HCT116 (cell line): ENCODE measurements around the gene FGG.

Experiments used
- EZH2 ChIP-seq: fragments of 200-600 bp; sonication (generic); IDR thresholded peaks from 2 replicates; pipeline ENCODE4 v1.6.1; 2017; ENCODE audit warnings: antibody characterized with exemption, mixed run types
- FOSL1 ChIP-seq: IDR thresholded peaks from 2 replicates; pipeline ENCODE4 v1.6.1; 2012; ENCODE audit warnings: low read depth
- SRF ChIP-seq: IDR thresholded peaks from 2 replicates; pipeline ENCODE4 v1.6.1; 2012; ENCODE audit warnings: low read depth
- TF ChIP-seq, protein P1 (sequence below), 3 experiments: fragments of 200-600 bp in 1 of 3; sonication (generic) in 1 of 3; IDR thresholded peaks in 2 of 3; conservative IDR thresholded peaks in 1 of 3; 2 replicates each; pipeline ENCODE4 v1.5.1; 2012 to 2017; ENCODE audit warnings: low read depth in 2 of 3, low read length in 2 of 3, antibody characterized with exemption in 1 of 3, borderline replicate concordance in 1 of 3, control low read depth in 1 of 3, mild to moderate bottlenecking in 1 of 3, mixed read lengths in 1 of 3, mixed run types in 1 of 3, moderate library complexity in 1 of 3; ENCODE audit not compliant: insufficient read depth in 1 of 3
- TF ChIP-seq, protein P2 (sequence below): IDR thresholded peaks from 2 replicates; pipeline ENCODE4 v1.6.1; 2012

DNA sequence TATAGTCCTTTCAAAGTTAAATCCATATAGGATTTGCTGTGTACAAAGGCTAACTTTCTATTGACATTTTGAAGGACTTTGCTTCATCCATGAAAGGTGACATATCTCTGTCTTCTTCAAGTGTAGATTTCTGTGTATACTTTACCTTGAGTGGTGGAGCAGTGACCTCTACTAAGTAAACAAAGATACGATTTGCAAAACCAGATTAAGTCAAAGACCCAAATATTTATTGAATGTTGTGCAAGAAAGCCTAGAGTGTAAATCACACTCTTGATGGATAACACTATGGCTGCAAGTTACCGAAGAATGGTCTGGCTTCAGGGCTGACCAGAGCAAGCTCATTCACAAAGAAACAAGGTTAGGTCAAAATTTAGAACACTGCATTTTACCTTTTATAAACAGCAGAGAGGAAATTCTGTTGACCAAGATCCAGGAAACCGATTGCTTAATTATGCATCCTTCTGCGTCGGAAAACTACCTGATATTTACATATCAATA is 5.4 kb upstream of the FGG start:
- TF ChIP-seq EZH2 (no peak), FOSL1 (no peak), SRF (no peak)
- TF ChIP-seq, protein P1, sequence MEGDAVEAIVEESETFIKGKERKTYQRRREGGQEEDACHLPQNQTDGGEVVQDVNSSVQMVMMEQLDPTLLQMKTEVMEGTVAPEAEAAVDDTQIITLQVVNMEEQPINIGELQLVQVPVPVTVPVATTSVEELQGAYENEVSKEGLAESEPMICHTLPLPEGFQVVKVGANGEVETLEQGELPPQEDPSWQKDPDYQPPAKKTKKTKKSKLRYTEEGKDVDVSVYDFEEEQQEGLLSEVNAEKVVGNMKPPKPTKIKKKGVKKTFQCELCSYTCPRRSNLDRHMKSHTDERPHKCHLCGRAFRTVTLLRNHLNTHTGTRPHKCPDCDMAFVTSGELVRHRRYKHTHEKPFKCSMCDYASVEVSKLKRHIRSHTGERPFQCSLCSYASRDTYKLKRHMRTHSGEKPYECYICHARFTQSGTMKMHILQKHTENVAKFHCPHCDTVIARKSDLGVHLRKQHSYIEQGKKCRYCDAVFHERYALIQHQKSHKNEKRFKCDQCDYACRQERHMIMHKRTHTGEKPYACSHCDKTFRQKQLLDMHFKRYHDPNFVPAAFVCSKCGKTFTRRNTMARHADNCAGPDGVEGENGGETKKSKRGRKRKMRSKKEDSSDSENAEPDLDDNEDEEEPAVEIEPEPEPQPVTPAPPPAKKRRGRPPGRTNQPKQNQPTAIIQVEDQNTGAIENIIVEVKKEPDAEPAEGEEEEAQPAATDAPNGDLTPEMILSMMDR (IDR thresholded peaks at IDR 0.05 in 2 of 3, conservative IDR thresholded peaks at IDR 0.05 in 1 of 3; ENCODE audit: borderline replicate concordance in 1 of 3, insufficient read depth in 1 of 3, low read depth in 2 of 3, low read length in 2 of 3), result no peak
- TF ChIP-seq, protein P2, sequence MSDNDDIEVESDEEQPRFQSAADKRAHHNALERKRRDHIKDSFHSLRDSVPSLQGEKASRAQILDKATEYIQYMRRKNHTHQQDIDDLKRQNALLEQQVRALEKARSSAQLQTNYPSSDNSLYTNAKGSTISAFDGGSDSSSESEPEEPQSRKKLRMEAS, result no peak
